A549 (cell line): ENCODE data around the gene GRPEL2. TPM values are rescaled to one million over a fixed set of nuclear protein-coding genes. Genes with fewer than 3 reads are reported as not detected.

Source experiments
- ATAC-seq, 2 experiments: fragments of 200-7000 bp in 1 of 2; fragments of >200 bp in 1 of 2; cut with Nextera tagmentation in 1 of 2; cut with Tn5 transposase in 1 of 2; 3 replicates each; pipeline versions ENCODE4 v1.8.0 to v1.9.1; 2018 to 2020; ENCODE audit warnings: mild to moderate bottlenecking in 1 of 2, moderate library complexity in 1 of 2
- CTCF ChIA-PET: fragments of 300-600 bp; sonication (Branson Sonifier 250); formaldehyde crosslinking; extraction: SDS; loops from one replicate; lab custom pipeline; 2021; ENCODE audit warnings: antibody characterized with exemption, inconsistent platforms; lab: Yijun Ruan, JAX
- POLR2A ChIA-PET: fragments of 350-600 bp; formaldehyde crosslinking; extraction: SDS; loops from one replicate; lab custom pipeline; 2021; ENCODE audit warnings: antibody characterized with exemption, inconsistent platforms; lab: Yijun Ruan, JAX
- DNase-seq, 2 experiments: peaks; one replicate each; pipeline versions ENCODE4 v3.0.0 to v3.0.0-alpha.2; 2011 to 2016; ENCODE audit warnings: low read depth in 1 of 2, low spot score in 1 of 2
- FAIRE-seq: peaks from 2 replicates; lab custom pipeline; 2011; peaks lifted over from hg19 to GRCh38; lab: Jason Lieb, UNC
- H3K27ac ChIP-seq, 2 experiments: fragments of >200 bp; sonication (Bioruptor Twin); formaldehyde crosslinking; 3 replicates each; pipeline ENCODE4 v1.5.1; 2016 to 2017
- H3K4me1 ChIP-seq: fragments of >200 bp; sonication (Bioruptor Twin); formaldehyde crosslinking; 3 replicates; pipeline ENCODE4 v1.6.1; 2016
- H3K4me2 ChIP-seq: fragments of >200 bp; sonication (Bioruptor Twin); formaldehyde crosslinking; 3 replicates; pipeline ENCODE4 v1.6.1; 2016
- H3K4me3 ChIP-seq: fragments of >200 bp; sonication (Bioruptor Twin); formaldehyde crosslinking; 3 replicates; pipeline ENCODE4 v1.5.1; 2016
- H3K9me3 ChIP-seq: fragments of >200 bp; sonication (Bioruptor Twin); formaldehyde crosslinking; 3 replicates; pipeline ENCODE4 v1.6.1; 2016
- CBX8 ChIP-seq: fragments of 200-600 bp; sonication (generic); IDR thresholded peaks from 2 replicates; pipeline ENCODE4 v1.6.1; 2016
- CHD4 ChIP-seq: fragments of 200-600 bp; sonication (generic); IDR thresholded peaks from 2 replicates; pipeline ENCODE4 v1.6.1; 2016; ENCODE audit warnings: antibody characterized with exemption, mild to moderate bottlenecking, borderline replicate concordance
- EHF ChIP-seq: fragments of 250-450 bp; sonication (Bioruptor Pico); IDR thresholded peaks from 2 replicates; pipeline ENCODE4 v1.5.0; 2020; ENCODE audit warnings: mild to moderate bottlenecking
- EP300 ChIP-seq, 2 experiments: fragments of >200 bp; sonication (Bioruptor Twin); formaldehyde crosslinking; IDR thresholded peaks; 2 replicates in 1 of 2; 3 replicates in 1 of 2; pipeline ENCODE4 v1.6.1; 2016 to 2017
- FOSL2 ChIP-seq, 2 experiments: fragments of 450-650 bp in 1 of 2; fragments of >200 bp in 1 of 2; sonication (Bioruptor Twin) in 1 of 2; formaldehyde crosslinking; IDR thresholded peaks; 2 replicates each; pipeline versions ENCODE4 v1.5.0 to v1.6.1; 2016 to 2020; ENCODE audit warnings: mild to moderate bottlenecking in 1 of 2, moderate library complexity in 1 of 2
- HEYL ChIP-seq: fragments of 250-450 bp; sonication (Bioruptor Pico); IDR thresholded peaks from 2 replicates; pipeline ENCODE4 v1.8.0; 2021; ENCODE audit warnings: mild to moderate bottlenecking, moderate library complexity
- JUNB ChIP-seq: fragments of >200 bp; sonication (Bioruptor Twin); formaldehyde crosslinking; IDR thresholded peaks from 2 replicates; pipeline ENCODE4 v1.6.1; 2016
- NFE2L2 ChIP-seq: fragments of 150-350 bp; conservative IDR thresholded peaks from 2 replicates; pipeline ENCODE4 v1.6.1; 2014; ENCODE audit warnings: low read length
- NPAS2 ChIP-seq: fragments of 250-450 bp; sonication (Bioruptor Pico); IDR thresholded peaks from 2 replicates; pipeline ENCODE4 v1.8.0; 2022; ENCODE audit warnings: mild to moderate bottlenecking, moderate library complexity, borderline replicate concordance
- POLR2AphosphoS2 ChIP-seq: conservative IDR thresholded peaks from 2 replicates; pipeline ENCODE4 v1.6.1; 2012; ENCODE audit warnings: low read length, improper control_type of control experiment, inconsistent platforms
- RARB ChIP-seq: fragments of 250-450 bp; sonication (Bioruptor Pico); IDR thresholded peaks from 2 replicates; pipeline ENCODE4 v1.8.0; 2021; ENCODE audit warnings: mild to moderate bottlenecking, moderate library complexity
- RFX5 ChIP-seq: fragments of 450-650 bp; IDR thresholded peaks from 2 replicates; pipeline ENCODE4 v1.7.1; 2014; ENCODE audit warnings: antibody characterized with exemption, mild to moderate bottlenecking, moderate library complexity
- RNF2 ChIP-seq: fragments of 200-600 bp; sonication (generic); IDR thresholded peaks from 2 replicates; pipeline ENCODE4 v1.6.1; 2016; ENCODE audit warnings: low read depth, mild to moderate bottlenecking, antibody characterized with exemption, moderate library complexity, borderline replicate concordance
- SMC3 ChIP-seq: fragments of >200 bp; sonication (Bioruptor Twin); formaldehyde crosslinking; IDR thresholded peaks from 3 replicates; pipeline ENCODE4 v1.6.1; 2018; ENCODE audit warnings: inconsistent platforms
- ZNF302 ChIP-seq: fragments of 250-450 bp; sonication (Bioruptor Pico); IDR thresholded peaks from 2 replicates; pipeline ENCODE4 v1.9.0; 2021; ENCODE audit warnings: inconsistent platforms, mild to moderate bottlenecking, moderate library complexity
- WGBS: methylation state at CpG from one replicate; pipeline ENCODE4 v1.1.6; 2017; ENCODE audit errors: missing lambda C conversion rate; 5-methylcytosine and 5-hydroxymethylcytosine counted together
- polyA plus RNA-seq, 4 experiments: library from polyadenylated mRNA; depleted of rRNA in 3 of 4; stranded (reverse); fragments of >200 nt; fragmentation: RNase III in 1 of 4; extraction: RNeasy Plus Mini Kit Qiagen cat#74134 plus additional on column Dnase treatment in 1 of 4; gene quantifications; 2 replicates in 3 of 4; 3 replicates in 1 of 4; pipeline ENCODE4 v1.2.3, GENCODE V29; 2011 to 2017
- TF ChIP-seq, protein P1 (sequence below): IDR thresholded peaks from 2 replicates; pipeline ENCODE4 v1.6.1; 2012; ENCODE audit warnings: low read depth, borderline replicate concordance
- TF ChIP-seq, protein P2 (sequence below): fragments of >200 bp; sonication (Bioruptor Twin); formaldehyde crosslinking; IDR thresholded peaks from 3 replicates; pipeline ENCODE4 v1.5.1; 2016
- TF ChIP-seq, protein P3 (sequence below): fragments of 250-450 bp; sonication (Bioruptor Pico); IDR thresholded peaks from 2 replicates; pipeline ENCODE4 v1.5.0; 2021; ENCODE audit warnings: mild to moderate bottlenecking, moderate library complexity, borderline replicate concordance
- TF ChIP-seq, protein P4 (sequence below): fragments of 200-600 bp; sonication (generic); IDR thresholded peaks from 2 replicates; pipeline ENCODE4 v1.6.1; 2016; ENCODE audit warnings: antibody characterized with exemption, mild to moderate bottlenecking, moderate library complexity

The GRPEL2 gene
- polyA plus RNA-seq, 2 of the 4 experiments (the other 2 are of a cell fraction): 10.4 to 26.4 TPM

DNA sequence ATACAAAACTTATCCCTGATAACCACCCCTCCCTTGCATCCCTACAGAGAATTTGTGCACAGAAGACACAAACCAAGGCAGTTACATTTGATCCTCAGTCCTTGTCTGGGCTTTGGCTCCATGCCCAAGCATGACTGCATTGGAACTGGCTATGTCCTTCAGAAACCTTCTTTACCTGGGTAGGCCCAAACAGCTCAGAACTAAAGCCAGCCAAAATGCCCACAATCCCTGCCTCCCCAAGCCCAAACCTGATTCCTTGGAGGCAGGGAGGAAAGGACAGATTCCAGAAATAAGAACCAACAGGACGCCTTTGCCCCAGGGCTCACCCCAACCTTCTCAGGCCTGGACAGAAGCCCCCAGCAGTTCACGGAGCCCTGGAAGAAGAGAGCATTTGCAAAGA is 25.6 kb downstream of the GRPEL2 start:
- POLR2A ChIA-PET: interaction anchor here (1.2 kb wide), 1 partner anchor 26 kb away, joined by 4 read pairs; the partner anchor contains the start of gene GRPEL2

DNA sequence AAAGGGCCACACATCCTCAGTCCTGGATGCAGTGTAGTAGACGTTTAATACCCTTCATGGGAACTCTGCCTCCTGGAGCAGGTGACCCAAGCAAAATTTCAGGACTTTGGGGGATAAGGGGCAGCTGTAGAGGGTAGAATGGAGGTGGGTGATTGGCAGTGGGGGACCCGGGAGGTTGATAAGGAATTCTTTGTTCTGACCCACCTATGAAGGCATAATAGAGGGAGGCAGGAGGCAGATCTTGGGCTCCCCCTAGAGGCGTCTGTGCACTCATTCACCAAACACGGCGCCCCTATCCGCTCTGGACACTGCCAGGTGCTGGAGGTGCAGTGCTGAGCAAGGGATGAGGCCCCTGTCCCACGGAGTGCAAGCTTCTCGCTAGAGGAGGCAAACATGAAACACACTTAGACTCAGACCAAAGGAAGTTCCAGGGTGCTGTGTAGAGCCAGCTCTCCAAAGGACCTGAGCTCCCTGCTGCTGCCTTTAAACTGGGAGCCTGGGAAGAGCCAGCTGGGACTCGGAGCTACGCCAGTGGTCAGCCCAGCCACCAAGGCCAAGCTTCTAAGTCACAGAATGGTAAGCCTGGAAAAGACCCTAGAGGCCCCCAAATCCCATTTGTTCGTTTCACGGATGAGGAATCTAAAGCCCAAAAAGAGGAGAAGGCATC is 26.1 kb downstream of the GRPEL2 start:
- no peak for FAIRE-seq
- TF ChIP-seq CBX8 (no peak), SMC3 (peak; percentile 63), HEYL (CRISPR knock-in tag) (no peak), EHF (CRISPR knock-in tag) (no peak), JUNB (no peak), EP300 (IDR thresholded peaks at IDR 0.05) (no peak), CHD4 (no peak), ZNF302 (CRISPR knock-in tag) (no peak), NFE2L2 (no peak), RFX5 (no peak), RNF2 (no peak), RARB (CRISPR knock-in tag) (no peak)
- TF ChIP-seq, protein P1, sequence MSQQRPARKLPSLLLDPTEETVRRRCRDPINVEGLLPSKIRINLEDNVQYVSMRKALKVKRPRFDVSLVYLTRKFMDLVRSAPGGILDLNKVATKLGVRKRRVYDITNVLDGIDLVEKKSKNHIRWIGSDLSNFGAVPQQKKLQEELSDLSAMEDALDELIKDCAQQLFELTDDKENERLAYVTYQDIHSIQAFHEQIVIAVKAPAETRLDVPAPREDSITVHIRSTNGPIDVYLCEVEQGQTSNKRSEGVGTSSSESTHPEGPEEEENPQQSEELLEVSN: no peak
- TF ChIP-seq, protein P2, sequence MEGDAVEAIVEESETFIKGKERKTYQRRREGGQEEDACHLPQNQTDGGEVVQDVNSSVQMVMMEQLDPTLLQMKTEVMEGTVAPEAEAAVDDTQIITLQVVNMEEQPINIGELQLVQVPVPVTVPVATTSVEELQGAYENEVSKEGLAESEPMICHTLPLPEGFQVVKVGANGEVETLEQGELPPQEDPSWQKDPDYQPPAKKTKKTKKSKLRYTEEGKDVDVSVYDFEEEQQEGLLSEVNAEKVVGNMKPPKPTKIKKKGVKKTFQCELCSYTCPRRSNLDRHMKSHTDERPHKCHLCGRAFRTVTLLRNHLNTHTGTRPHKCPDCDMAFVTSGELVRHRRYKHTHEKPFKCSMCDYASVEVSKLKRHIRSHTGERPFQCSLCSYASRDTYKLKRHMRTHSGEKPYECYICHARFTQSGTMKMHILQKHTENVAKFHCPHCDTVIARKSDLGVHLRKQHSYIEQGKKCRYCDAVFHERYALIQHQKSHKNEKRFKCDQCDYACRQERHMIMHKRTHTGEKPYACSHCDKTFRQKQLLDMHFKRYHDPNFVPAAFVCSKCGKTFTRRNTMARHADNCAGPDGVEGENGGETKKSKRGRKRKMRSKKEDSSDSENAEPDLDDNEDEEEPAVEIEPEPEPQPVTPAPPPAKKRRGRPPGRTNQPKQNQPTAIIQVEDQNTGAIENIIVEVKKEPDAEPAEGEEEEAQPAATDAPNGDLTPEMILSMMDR: peak; percentile 77
- TF ChIP-seq, protein P3, sequence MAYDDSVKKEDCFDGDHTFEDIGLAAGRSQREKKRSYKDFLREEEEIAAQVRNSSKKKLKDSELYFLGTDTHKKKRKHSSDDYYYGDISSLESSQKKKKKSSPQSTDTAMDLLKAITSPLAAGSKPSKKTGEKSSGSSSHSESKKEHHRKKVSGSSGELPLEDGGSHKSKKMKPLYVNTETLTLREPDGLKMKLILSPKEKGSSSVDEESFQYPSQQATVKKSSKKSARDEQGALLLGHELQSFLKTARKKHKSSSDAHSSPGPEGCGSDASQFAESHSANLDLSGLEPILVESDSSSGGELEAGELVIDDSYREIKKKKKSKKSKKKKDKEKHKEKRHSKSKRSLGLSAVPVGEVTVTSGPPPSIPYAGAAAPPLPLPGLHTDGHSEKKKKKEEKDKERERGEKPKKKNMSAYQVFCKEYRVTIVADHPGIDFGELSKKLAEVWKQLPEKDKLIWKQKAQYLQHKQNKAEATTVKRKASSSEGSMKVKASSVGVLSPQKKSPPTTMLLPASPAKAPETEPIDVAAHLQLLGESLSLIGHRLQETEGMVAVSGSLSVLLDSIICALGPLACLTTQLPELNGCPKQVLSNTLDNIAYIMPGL: no peak

More for the DNA sequence above, 25.6 kb downstream of the GRPEL2 start:
- Histone ChIP-seq H3K9me3 (no peaks in the 10 kb centered on the region), H3K4me1 (peaks cover 4% of the 10 kb centered on the region; the same call in 1 of the 3 replicates), H3K4me2 (no peak overlapping the region), H3K4me3 (no peak overlapping the region), H3K27ac (no peak overlapping the region)
- CTCF ChIA-PET: interaction anchor here (0.6 to 44.9 kb wide), 20 partner anchors 15 to 326 kb away, joined by 3 to 1709 read pairs (median 5); partner anchors contain the start of genes GRPEL2, IL17B and PCYOX1L
- DNase-seq: no peak
- no peak for ATAC-seq
- FAIRE-seq: no peak
- TF ChIP-seq, protein P4, sequence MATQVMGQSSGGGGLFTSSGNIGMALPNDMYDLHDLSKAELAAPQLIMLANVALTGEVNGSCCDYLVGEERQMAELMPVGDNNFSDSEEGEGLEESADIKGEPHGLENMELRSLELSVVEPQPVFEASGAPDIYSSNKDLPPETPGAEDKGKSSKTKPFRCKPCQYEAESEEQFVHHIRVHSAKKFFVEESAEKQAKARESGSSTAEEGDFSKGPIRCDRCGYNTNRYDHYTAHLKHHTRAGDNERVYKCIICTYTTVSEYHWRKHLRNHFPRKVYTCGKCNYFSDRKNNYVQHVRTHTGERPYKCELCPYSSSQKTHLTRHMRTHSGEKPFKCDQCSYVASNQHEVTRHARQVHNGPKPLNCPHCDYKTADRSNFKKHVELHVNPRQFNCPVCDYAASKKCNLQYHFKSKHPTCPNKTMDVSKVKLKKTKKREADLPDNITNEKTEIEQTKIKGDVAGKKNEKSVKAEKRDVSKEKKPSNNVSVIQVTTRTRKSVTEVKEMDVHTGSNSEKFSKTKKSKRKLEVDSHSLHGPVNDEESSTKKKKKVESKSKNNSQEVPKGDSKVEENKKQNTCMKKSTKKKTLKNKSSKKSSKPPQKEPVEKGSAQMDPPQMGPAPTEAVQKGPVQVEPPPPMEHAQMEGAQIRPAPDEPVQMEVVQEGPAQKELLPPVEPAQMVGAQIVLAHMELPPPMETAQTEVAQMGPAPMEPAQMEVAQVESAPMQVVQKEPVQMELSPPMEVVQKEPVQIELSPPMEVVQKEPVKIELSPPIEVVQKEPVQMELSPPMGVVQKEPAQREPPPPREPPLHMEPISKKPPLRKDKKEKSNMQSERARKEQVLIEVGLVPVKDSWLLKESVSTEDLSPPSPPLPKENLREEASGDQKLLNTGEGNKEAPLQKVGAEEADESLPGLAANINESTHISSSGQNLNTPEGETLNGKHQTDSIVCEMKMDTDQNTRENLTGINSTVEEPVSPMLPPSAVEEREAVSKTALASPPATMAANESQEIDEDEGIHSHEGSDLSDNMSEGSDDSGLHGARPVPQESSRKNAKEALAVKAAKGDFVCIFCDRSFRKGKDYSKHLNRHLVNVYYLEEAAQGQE: no peak
- TF ChIP-seq NPAS2 (no peak), FOSL2 (IDR thresholded peaks at IDR 0.05) (no peak), FOSL2 (CRISPR knock-in tag; IDR thresholded peaks at IDR 0.05) (no peak), POLR2AphosphoS2 (no peak)
- TF ChIP-seq, protein P2: no peak
- WGBS: 40% methylated on average over 2 of the region's 2 CpGs

More for the DNA sequence above, 26.1 kb downstream of the GRPEL2 start:
- no peak overlapping the region for H3K4me3 ChIP-seq
- no peaks in the 10 kb centered on the region for H3K9me3 ChIP-seq
- no peak overlapping the region for H3K27ac ChIP-seq
- peaks cover 4% of the 10 kb centered on the region; the same call in 1 of the 3 replicates for H3K4me1 ChIP-seq
- ChIA-PET CTCF (interaction anchor here (0.6 to 44.9 kb wide), 26 partner anchors 14 to 534 kb away, joined by 3 to 1709 read pairs (median 5); partner anchors contain the start of genes CSNK1A1, GRPEL2, IL17B and PCYOX1L), POLR2A (interaction anchor here (1.2 kb wide), 2 partner anchors 27 to 180 kb away, joined by 4 read pairs; partner anchors contain the start of genes CSNK1A1 and GRPEL2)
- ATAC-seq (peak; percentile 91 to 93), DNase-seq (peak; percentile 62 to 81)
- WGBS: 32% methylated on average over 12 of the region's 12 CpGs
- H3K4me2 ChIP-seq: no peak overlapping the region
